ENCODE results near the gene RNF126.

GRCh38 chr19:633068-633785, 29.8 kb downstream of the RNF126 start, which contains the start of gene POLRMT:
- TF ChIP-seq, protein P1, sequence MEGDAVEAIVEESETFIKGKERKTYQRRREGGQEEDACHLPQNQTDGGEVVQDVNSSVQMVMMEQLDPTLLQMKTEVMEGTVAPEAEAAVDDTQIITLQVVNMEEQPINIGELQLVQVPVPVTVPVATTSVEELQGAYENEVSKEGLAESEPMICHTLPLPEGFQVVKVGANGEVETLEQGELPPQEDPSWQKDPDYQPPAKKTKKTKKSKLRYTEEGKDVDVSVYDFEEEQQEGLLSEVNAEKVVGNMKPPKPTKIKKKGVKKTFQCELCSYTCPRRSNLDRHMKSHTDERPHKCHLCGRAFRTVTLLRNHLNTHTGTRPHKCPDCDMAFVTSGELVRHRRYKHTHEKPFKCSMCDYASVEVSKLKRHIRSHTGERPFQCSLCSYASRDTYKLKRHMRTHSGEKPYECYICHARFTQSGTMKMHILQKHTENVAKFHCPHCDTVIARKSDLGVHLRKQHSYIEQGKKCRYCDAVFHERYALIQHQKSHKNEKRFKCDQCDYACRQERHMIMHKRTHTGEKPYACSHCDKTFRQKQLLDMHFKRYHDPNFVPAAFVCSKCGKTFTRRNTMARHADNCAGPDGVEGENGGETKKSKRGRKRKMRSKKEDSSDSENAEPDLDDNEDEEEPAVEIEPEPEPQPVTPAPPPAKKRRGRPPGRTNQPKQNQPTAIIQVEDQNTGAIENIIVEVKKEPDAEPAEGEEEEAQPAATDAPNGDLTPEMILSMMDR (IDR thresholded peaks at IDR 0.05; ENCODE audit: low read depth, low read length, poor library complexity, severe bottlenecking), result no peak
- no peak for TF ChIP-seq EZH2phosphoT487 (IDR thresholded peaks at IDR 0.05; ENCODE audit: borderline replicate concordance, low read length)

Measured in DOHH2 (cell line).